Muscle of leg (tissue), 11 donors: ENCODE measurements around the gene SLC7A8. TPM values are rescaled to one million over a fixed set of nuclear protein-coding genes. Genes with fewer than 3 reads are reported as not detected.

Experiments used
- DNase-seq: peaks from one replicate; pipeline ENCODE4 v3.0.0; 2013
- H3K27ac ChIP-seq: one replicate; pipeline ENCODE4 v1.5.1; 2013; ENCODE audit warnings: mild to moderate bottlenecking, low read length, control low read depth
- H3K27me3 ChIP-seq: one replicate; pipeline ENCODE4 v1.6.1; 2013; ENCODE audit warnings: low read length; ENCODE audit not compliant: control insufficient read depth, insufficient read depth
- H3K36me3 ChIP-seq: one replicate; pipeline ENCODE4 v1.6.1; 2013; ENCODE audit warnings: low read length; ENCODE audit not compliant: control insufficient read depth, insufficient read depth
- H3K4me1 ChIP-seq: one replicate; pipeline ENCODE4 v1.6.1; 2013; ENCODE audit warnings: low read length; ENCODE audit not compliant: control insufficient read depth, insufficient read depth
- H3K4me3 ChIP-seq: one replicate; pipeline ENCODE4 v1.5.1; 2013; ENCODE audit warnings: low read length, control low read depth
- H3K9me3 ChIP-seq: replicated peaks from 2 replicates; pipeline ENCODE4 v1.6.1; 2013; ENCODE audit warnings: low read depth, low read length; ENCODE audit not compliant: control insufficient read depth
- WGBS: methylation state at CpG from one replicate; pipeline ENCODE4 v1.1.5; 2013; ENCODE audit warnings: missing lambda C conversion rate; ENCODE audit not compliant: insufficient coverage; 5-methylcytosine and 5-hydroxymethylcytosine counted together
- polyA plus RNA-seq, 8 donors: library from polyadenylated mRNA; unstranded; fragments of 120-200 nt; gene quantifications; one replicate each; pipeline versions ENCODE4 v1.2.1 to v1.2.3, GENCODE V29; 2013; ENCODE audit warnings: inconsistent platforms in 1 of 8, low replicate concordance in 1 of 8; ENCODE audit not compliant: insufficient read length in 8 of 8, insufficient read depth in 1 of 8
- total RNA-seq: library from RNA; stranded (reverse); fragments of 120-200 nt; gene quantifications from one replicate; pipeline ENCODE4 v1.2.4, GENCODE V29; 2013

Gene SLC7A8
- total and polyA plus RNA-seq, 9 donors, result 2.6 to 10.6 (median 4.6) TPM

DNA sequence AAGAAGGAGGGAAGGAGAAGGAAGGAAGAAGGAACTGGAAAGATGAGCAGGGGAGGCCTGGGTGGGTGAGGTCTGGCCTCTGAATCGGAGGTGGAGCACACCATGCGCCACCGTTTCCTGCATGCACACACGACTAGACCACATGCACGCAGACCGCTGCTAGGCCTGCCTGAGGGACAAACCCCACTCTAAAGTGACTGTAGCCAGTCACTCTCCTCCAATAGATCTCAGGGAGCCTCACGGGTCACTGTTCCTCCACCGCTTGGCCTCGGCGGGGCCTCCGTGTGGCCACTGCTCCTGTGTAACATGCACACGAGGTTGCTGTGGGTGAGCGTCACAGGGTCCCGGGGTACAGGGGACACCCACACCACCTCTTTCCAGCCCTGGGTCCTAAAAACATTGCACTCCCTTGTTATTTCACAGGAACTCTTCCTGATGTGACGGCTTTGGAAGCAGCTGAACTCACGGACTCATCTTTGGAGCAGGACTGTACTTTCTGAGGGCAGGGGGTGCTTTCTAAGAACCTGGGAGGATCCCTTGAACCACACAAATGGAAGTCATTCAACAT, 46.8 kb downstream of the SLC7A8 start:
- Histone ChIP-seq H3K9me3 (no peaks in the 10 kb centered on the region), H3K27me3 (no peaks in the 10 kb centered on the region), H3K27ac (no peak overlapping the region), H3K36me3 (no peaks in the 10 kb centered on the region), H3K4me1 (no peaks in the 10 kb centered on the region), H3K4me3 (no peak overlapping the region)
- DNase-seq, result no peak
- 85% methylated on average over 15 of the region's 16 CpGs for WGBS

DNA sequence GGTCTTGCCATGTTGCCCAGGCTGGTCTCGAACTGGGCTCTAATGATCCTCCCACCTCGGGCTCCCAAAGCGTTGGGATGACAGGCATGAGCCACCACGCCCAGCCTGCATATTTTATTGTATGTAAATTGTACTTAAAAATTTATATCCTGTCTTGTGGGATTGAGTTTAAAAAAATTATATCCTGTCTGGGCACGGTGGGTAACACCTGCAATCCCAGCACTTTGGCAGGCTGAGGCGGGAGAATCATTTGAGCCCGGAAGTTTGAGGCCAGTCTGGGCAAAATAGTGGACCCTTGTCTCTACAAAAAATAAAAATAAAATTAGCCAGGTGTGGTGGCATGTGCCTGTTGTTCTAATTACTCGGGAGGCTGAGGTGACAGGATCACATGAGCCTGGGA, 50.5 kb downstream of the SLC7A8 start:
- Histone ChIP-seq H3K27ac (no peak overlapping the region), H3K4me1 (no peaks in the 10 kb centered on the region), H3K9me3 (no peaks in the 10 kb centered on the region), H3K36me3 (no peaks in the 10 kb centered on the region), H3K27me3 (no peaks in the 10 kb centered on the region), H3K4me3 (no peak overlapping the region)
- WGBS, result 67% methylated on average over 2 of the region's 8 CpGs
- no peak for DNase-seq

DNA sequence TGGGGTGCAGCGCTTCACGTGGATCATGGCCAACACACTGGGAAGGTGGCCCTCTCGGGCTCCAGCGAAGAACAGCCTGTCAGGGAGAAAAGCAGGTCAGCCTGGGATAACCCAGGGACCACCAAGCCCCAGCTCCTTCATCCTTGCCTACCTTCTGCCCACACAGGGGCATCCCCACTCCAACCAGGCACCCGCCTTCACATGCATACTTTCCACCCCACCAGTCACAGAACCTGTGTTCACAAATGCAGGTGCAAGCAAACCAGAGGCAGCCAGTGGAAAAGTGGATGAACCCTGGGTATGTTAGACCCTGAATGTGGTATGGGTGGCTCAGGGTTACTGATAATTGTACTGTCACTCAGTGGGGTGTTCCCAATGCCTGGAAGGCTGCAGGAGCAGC, 52.0 kb downstream of the SLC7A8 start:
- Histone ChIP-seq H3K36me3 (no peaks in the 10 kb centered on the region), H3K4me3 (no peak overlapping the region), H3K4me1 (no peaks in the 10 kb centered on the region), H3K27ac (no peak overlapping the region), H3K9me3 (no peaks in the 10 kb centered on the region), H3K27me3 (no peaks in the 10 kb centered on the region)
- DNase-seq, result no peak
- WGBS, result 72% methylated on average over 4 of the region's 5 CpGs

DNA sequence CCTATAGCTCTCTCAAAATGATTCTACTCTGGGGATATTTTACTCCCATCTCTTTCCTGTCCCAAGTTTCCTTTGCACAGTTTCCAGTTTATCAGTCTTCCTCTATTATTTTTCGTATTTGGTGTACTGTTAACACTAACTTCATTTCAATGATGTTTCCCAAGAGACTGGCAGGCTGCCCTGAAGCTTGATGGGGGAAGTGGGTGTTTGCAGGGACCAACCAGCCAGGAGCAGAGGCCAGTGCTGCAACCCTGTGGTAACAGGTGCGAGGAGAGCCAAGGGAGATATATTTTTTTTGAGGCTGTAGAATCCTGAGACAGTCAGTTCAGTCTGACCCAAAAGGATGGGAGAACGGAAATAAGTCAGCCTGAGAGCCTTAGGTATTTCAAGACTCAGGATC, 52.6 kb downstream of the SLC7A8 start:
- Histone ChIP-seq H3K27ac (no peak overlapping the region), H3K4me1 (no peaks in the 10 kb centered on the region), H3K4me3 (no peak overlapping the region), H3K36me3 (no peaks in the 10 kb centered on the region), H3K9me3 (no peaks in the 10 kb centered on the region), H3K27me3 (no peaks in the 10 kb centered on the region)
- no peak for DNase-seq
- WGBS, result 78% methylated on average over 1 of the region's 3 CpGs

DNA sequence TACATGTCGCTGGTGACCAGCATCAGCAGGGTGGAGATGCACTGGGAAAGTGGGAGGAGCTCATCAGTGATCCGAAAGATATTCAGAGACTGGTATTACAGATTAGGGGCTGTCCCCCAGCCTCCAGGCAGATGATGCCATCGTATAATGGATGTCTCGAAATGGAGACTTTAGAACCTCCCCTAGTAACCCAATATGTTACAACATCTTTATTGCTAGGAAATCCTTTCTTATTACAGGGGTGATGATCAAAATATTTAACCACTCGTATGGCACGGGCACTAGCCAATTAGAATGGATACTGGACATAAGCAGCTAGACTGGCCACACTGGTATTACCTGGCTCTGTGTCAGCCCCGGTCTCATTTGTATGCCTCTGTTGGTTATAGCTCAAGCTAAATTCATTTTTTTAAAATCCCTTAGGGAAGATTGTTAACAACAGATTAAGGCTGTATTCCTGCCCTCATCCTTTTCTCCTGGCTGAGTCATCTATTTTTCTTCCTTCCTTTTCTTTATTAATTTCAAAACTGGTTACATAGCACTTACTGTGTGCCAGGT, 53.6 kb downstream of the SLC7A8 start:
- Histone ChIP-seq H3K27ac (no peak overlapping the region), H3K27me3 (no peaks in the 10 kb centered on the region), H3K36me3 (no peaks in the 10 kb centered on the region), H3K4me3 (no peak overlapping the region), H3K4me1 (no peaks in the 10 kb centered on the region), H3K9me3 (no peaks in the 10 kb centered on the region)
- no peak for DNase-seq
- 69% methylated on average over 2 of the region's 7 CpGs for WGBS

DNA sequence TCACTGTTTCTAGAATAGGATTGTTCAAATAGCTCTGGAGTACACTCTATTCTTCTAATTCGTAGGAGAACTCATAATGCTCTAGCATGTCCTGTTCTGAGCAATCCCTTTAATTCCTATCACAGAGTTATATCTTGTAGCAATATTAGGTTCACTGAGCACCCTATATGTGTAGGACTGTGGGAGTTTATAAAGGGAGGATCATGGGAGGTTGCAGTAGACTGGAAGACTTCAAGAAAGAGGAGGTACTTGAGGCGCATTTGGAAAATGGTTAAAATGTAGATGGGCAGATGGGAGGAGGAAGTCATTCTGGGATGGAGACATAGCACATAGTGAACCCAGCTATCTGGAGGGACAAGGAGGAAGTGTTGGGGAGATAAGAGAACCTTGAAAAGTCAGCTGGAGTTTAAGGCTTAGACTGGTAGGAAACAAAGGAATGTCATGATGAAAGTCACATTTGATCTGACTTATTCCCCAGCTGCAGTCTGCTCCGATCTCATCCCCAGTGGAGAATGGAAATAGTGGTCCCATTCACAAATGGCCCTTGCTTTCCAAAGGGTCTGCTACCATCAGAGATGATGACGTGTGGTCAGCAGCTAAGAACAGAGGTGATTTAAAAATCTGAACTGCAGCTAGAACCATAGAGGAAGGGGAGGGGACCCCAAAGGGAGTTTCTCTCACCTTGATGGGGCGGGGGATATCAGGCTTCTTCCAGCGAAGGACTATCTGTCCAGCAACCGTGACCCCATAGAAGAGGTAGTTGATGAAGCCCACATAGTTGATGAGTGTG, 54.3 kb downstream of the SLC7A8 start:
- Histone ChIP-seq H3K9me3 (no peaks in the 10 kb centered on the region), H3K4me1 (no peaks in the 10 kb centered on the region), H3K27me3 (no peaks in the 10 kb centered on the region), H3K27ac (no peak overlapping the region), H3K36me3 (no peaks in the 10 kb centered on the region), H3K4me3 (no peak overlapping the region)
- no peak for DNase-seq
- WGBS, result 98% methylated on average over 4 of the region's 7 CpGs

DNA sequence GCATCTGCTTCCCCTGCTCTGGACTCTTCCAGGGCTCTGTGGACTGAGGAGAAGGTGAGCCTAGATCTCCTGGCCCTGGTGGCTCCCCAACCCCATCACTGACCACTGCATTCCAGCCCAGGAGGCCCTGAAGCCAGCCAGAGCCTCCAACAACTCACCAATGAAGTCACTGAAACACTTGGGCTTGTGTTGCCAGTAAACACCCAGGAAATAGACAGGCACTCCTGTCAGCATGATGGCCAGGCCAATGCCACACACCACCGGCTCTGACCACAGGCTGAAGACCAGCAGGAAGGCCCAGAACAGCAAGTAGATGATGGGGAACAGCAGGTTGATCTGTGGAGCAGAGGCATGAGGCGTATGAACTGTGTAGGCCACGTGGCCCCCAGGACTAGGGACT, 55.6 kb downstream of the SLC7A8 start:
- WGBS, result 100% methylated on average over 1 of the region's 3 CpGs
- Histone ChIP-seq H3K27me3 (no peaks in the 10 kb centered on the region), H3K36me3 (no peaks in the 10 kb centered on the region), H3K27ac (no peak overlapping the region), H3K9me3 (no peaks in the 10 kb centered on the region), H3K4me3 (no peak overlapping the region), H3K4me1 (peaks cover 9% of the 10 kb centered on the region)
- DNase-seq, result no peak

DNA sequence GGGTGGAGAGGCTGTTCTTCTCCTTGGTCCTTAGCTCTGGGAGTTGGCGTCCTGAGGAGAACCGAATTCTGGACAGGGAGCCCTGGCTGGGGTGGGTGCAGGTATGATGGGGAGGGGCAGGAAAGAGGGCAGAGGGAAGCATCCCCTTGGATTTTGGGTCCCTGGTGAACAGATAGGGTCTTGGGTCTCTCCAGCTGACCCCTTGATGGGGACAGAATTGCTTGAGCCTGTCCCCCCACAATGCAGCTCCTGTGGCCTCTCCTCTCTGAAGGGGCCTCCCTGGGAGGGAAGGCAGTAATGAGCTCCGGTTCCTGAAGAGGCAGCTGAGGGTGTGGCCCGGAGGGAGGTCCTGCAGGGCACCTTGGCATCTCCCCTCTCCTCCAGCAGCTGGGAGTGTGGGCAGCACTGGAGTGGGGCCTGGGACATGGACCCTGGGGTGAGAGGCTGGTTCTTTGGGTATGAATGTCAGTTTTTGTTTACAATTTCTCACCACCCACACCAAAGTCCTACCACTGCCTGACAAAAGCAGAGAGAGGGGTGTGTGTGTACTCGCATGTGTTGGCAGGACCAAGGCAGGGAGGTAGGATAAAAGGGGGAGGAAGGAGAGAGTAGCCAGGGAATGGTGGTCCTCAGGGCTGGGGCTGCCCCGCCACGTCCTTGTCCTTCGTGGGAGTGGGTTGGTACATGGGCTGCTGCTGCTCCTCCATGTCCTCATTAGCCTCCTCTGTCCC, 56.7 kb downstream of the SLC7A8 start:
- WGBS, result 64% methylated on average over 3 of the region's 8 CpGs
- H3K36me3 ChIP-seq, result no peaks in the 10 kb centered on the region

DNA sequence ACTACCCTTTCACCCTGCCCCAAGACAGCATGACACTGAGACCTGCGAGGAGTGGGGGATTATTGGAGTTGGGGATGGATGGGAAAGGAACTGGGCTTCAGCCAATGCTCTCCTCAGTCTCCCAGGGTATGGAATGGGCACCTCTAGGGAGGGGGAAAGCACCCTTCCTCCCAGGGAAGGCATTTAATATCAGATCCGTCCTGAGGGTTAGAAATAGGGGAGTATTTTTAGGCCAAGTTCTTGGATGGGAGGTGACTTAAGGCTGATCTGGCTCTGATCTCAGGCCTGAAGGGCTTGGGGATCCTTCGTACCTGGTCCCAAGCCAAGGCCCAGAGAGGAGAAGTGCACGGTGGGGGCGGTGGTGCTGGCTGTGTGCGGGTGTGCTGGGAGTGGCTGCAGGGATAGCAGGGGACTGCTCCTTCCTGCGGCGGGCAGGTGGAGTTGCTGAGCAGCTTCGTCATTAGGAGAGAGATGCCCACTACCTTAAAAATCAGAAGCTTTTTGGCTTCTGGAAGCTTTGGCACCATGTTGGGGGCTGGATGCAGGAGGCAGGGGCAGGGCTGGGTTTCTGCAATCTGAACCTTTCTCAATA, 57.4 kb downstream of the SLC7A8 start:
- no peaks in the 10 kb centered on the region for H3K36me3 ChIP-seq
- no peak for DNase-seq
- H3K4me1 ChIP-seq, result peaks cover 9% of the 10 kb centered on the region
- WGBS, result 28% methylated on average over 7 of the region's 9 CpGs
- no peak overlapping the region for H3K4me3 ChIP-seq
- no peaks in the 10 kb centered on the region for H3K9me3 ChIP-seq
- H3K27ac ChIP-seq, result no peak overlapping the region
- H3K27me3 ChIP-seq, result no peaks in the 10 kb centered on the region

More for the DNA sequence above, 56.7 kb downstream of the SLC7A8 start:
- no peaks in the 10 kb centered on the region for H3K9me3 ChIP-seq
- H3K27ac ChIP-seq, result no peak overlapping the region
- no peak for DNase-seq
- H3K4me3 ChIP-seq, result no peak overlapping the region
- H3K27me3 ChIP-seq, result no peaks in the 10 kb centered on the region
- peaks cover 9% of the 10 kb centered on the region for H3K4me1 ChIP-seq

DNA sequence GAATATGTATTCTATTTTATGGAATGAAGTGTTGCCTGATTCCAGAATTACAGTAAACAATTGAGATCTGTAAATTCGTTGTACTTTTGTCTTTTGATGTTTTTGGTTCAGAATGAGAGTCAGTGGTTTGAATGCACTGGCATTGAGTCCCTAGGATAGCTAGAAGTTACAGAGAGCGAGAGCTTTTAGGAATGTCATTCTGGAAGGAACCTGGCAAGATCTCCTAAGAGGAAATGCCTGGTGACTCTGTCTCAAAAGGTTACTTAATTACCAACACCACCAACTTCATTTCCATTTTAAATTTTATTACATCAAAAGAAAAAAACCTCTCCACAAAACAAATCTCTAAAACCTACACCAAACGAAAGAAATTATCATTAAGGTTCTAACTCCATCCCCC, 58.4 kb downstream of the SLC7A8 start:
- no peaks in the 10 kb centered on the region for H3K9me3 ChIP-seq
- no peaks in the 10 kb centered on the region for H3K36me3 ChIP-seq
- H3K27ac ChIP-seq, result no peak overlapping the region
- no peak overlapping the region for H3K4me3 ChIP-seq
- H3K4me1 ChIP-seq, result peaks cover 11% of the 10 kb centered on the region
- no peak for DNase-seq
- 83% methylated on average over 1 of the region's 3 CpGs for WGBS
- H3K27me3 ChIP-seq, result no peaks in the 10 kb centered on the region
